ENCODE results near the gene SLC26A2.

SLC26A2 gene

DNA sequence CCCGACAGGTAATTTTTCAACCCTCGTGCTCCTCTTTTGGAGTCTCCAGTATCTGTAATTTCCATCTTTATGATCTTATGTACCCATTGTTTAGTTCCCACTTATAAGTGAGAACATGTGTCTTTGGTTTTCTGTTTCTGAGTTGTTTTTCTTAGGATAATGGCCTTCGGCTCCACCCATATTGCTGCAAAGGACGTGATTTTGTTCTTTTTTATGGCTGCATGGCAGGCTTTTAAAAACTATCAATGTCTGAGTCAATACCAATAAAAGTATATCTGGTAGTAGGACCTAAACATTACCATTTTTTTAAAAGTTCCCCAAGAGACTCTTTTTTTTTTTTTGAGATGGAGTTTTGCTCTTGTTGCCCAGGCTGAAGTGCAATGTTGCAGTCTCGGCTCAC, 3.9 kb upstream of the SLC26A2 start:
- Mint-ChIP-seq H3K27ac (peak overlapping the region in 1 of 3 experiments; percentile 100), H3K9me3 (no peaks in the 10 kb centered on the region), H3K36me3 (ENCODE audit: low read depth) (no peaks in the 10 kb centered on the region), H3K4me1 (peaks cover 20% of the 10 kb centered on the region), H3K27me3 (ENCODE audit: low read depth) (no peaks in the 10 kb centered on the region), H3K4me3 (no peak overlapping the region)
- TF ChIP-seq, protein P1, sequence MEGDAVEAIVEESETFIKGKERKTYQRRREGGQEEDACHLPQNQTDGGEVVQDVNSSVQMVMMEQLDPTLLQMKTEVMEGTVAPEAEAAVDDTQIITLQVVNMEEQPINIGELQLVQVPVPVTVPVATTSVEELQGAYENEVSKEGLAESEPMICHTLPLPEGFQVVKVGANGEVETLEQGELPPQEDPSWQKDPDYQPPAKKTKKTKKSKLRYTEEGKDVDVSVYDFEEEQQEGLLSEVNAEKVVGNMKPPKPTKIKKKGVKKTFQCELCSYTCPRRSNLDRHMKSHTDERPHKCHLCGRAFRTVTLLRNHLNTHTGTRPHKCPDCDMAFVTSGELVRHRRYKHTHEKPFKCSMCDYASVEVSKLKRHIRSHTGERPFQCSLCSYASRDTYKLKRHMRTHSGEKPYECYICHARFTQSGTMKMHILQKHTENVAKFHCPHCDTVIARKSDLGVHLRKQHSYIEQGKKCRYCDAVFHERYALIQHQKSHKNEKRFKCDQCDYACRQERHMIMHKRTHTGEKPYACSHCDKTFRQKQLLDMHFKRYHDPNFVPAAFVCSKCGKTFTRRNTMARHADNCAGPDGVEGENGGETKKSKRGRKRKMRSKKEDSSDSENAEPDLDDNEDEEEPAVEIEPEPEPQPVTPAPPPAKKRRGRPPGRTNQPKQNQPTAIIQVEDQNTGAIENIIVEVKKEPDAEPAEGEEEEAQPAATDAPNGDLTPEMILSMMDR (IDR thresholded peaks at IDR 0.05; ENCODE audit: unreplicated experiment in 3 of 3), result no peak

DNA sequence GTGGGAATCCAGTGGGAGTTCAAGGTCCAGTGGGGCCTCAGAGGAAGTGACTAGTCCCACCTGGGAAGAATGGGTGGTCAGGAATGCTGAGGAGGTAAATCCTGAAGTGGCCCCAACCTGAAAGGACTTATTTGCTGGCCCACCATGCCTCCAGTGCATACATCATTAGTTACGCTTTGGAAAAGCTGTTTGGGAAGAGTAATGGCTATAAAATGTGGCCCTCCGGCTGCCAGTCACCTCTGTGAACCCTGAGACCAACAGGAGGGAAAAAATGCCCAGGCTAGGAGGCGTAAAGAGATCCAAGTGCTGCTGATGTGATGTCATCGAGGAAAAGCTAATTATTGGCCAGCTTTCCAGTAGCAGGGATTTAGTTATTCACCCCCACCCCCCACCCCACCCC, 2.7 kb upstream of the SLC26A2 start:
- Mint-ChIP-seq H3K9me3 (no peaks in the 10 kb centered on the region), H3K4me3 (no peak overlapping the region), H3K27ac (peak overlapping the region in 2 of 3 experiments; percentile 91 to 100), H3K27me3 (ENCODE audit: low read depth) (no peaks in the 10 kb centered on the region), H3K36me3 (ENCODE audit: low read depth) (no peaks in the 10 kb centered on the region), H3K4me1 (peaks cover 30% of the 10 kb centered on the region)
- TF ChIP-seq, protein P1 (IDR thresholded peaks at IDR 0.05; ENCODE audit: unreplicated experiment in 3 of 3), result no peak

DNA sequence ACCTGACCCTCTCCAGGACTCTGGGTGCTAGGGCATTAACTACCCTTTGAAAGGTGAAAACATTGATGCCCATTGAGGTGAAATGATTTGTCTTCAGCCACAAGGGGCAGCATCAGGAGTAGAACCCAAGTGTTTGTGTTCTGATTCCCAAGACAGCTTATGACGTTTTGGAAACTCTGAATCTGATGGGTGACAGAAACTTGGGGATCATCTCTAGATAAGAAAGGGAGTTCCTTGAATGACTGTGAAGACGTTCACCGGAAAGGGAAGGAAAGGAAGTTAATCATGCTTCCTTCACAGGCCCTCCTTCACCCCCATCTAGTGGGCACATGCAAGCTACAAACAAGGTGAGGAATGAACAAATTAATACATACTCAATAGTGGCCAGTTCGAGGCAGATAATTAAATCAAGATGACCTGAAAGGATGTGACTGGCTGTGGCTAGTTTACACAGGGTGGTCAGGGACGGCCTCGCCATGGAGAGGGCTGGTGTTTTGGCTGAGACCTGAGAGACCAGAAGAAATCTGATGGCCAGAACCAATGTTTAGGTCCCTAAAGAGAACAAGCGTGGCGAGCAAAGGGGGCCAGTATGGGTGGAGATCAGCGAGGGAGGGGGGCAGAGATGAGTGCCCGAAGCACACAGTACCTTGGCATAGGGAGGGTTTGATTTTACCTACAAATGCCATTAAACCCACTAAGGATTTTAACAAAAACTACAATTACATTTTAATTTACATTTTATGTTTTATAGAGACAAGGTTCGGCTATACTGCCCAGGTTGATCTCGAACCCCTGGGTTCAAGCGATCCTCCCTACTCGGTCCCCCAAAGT, 937 bp upstream of the SLC26A2 start:
- TF ChIP-seq, protein P1 (IDR thresholded peaks at IDR 0.05; ENCODE audit: unreplicated experiment in 3 of 3), result peak; percentile 42 to 53 (median 46)
- Mint-ChIP-seq H3K36me3 (ENCODE audit: low read depth) (no peaks in the 10 kb centered on the region), H3K4me3 (peak overlapping the region; percentile 87 to 90 (median 90)), H3K4me1 (peaks cover 31% of the 10 kb centered on the region), H3K9me3 (no peaks in the 10 kb centered on the region), H3K27me3 (ENCODE audit: low read depth) (no peaks in the 10 kb centered on the region), H3K27ac (peak overlapping the region; percentile 97 to 100 (median 99))

DNA sequence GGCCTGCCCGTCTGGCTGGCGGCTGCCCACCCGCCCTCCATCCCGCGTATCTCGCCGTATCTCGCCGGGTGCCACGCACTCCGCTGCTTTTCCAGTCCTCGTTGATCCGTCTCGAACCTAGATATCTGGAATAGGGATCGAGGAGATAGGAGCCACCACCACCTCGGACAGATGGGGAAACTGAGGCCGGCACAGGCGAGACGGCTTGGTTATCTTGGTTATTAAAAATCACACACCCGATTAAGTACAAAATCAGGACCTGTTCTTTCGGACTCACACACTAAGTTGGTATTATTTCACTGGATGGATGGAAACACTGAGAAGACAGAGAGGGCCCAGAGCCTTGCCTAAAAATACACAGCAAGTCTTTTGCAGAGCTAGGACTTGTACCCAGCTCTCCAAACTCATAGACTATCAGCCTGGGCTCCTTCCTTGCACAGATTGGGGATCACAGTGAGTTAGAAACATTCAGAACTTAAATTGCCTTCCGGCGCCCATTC, 678 bp downstream of the SLC26A2 start:
- Mint-ChIP-seq H3K27me3 (ENCODE audit: low read depth) (no peaks in the 10 kb centered on the region), H3K27ac (peak overlapping the region; percentile 37 to 87 (median 65)), H3K9me3 (no peaks in the 10 kb centered on the region), H3K4me3 (peak overlapping the region; percentile 87 to 89 (median 87)), H3K36me3 (ENCODE audit: low read depth) (no peaks in the 10 kb centered on the region), H3K4me1 (peaks cover 31% of the 10 kb centered on the region)
- TF ChIP-seq, protein P1 (IDR thresholded peaks at IDR 0.05; ENCODE audit: unreplicated experiment in 3 of 3), result no peak

DNA sequence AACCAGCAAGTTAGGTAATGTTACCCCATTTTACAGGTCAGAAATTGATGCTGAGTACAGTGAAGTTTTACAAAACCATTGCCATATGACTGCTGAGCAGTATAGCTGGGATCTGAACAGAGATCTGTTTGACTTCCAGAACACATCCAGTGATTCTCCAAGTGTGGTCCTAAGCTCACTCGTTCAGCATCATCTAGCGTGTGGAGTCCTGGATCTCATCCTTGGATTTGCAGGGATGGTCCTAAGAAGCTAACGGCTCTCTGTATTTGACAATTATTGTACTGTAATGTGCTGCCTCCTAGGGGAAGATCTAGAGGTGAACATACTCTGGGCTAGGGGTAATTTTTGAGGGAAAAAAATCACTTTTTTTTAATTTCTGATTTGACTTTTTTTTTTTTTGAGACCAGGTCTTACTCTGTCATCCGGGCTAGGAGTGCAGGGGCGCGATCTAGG, 1.4 kb downstream of the SLC26A2 start:
- H3K4me3 Mint-ChIP-seq, result peak overlapping the region; percentile 87 to 89 (median 87)
- TF ChIP-seq, protein P1 (IDR thresholded peaks at IDR 0.05; ENCODE audit: unreplicated experiment in 3 of 3), result peak; percentile 46 to 60 (median 50)
- H3K27ac Mint-ChIP-seq, result peak overlapping the region; percentile 37 to 87 (median 65)
- H3K4me1 Mint-ChIP-seq, result peaks cover 31% of the 10 kb centered on the region
- H3K36me3 Mint-ChIP-seq (ENCODE audit: low read depth), result no peaks in the 10 kb centered on the region
- no peaks in the 10 kb centered on the region for H3K9me3 Mint-ChIP-seq
- no peaks in the 10 kb centered on the region for H3K27me3 Mint-ChIP-seq (ENCODE audit: low read depth)

Data from nephron (organoid).